ELF-1 (cell line): ENCODE measurements around the gene CLEC12A.
"Not testable (repeated sequence)": the region's sequence is repeated elsewhere in the genome, so short reads cannot be mapped to it uniquely, and the experiment has no call there.

Source experiments
- DNase-seq: peaks from one replicate; pipeline ENCODE4 v3.0.0-alpha.2; 2016; ENCODE audit warnings: low read depth, low spot score

Gene CLEC12A

DNA sequence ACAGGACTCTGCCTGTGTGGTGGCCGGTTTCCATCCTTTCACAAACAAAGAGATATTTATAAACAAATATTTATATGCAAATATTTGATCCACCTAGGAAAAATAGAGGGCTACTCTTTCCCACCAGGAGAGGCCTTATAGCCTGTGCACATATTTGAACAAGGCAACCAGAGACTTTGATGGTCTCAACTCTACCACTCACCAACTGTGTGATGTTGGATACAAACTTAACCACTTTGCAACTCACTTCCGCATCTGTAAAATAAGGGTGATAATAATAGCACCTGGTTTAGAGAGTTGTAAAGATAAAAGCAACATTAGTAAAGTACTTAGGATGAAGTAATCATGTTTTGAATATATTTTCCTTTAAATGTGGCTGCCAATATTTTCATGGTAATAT lies 1.5 kb upstream of the CLEC12A start:
- DNase-seq, result no peak

DNA sequence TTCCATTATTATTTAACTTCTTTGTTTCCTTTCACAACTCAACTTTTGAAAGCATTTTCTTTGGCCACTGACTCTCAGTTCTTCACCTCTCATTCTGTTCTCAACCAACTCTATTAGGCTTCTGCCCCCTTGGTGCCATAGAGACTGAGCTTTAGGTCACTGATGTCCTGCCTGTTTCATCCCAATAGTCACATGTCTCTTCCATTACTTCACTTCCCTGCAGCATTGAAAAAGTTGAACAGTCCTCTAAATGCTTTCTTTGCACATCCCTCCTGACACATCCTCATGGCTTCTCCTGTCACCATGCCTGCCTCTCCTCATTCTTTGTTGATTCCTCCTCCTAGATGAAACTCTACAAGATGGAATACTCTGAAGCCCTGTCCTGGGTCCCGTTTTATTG lies 2.7 kb downstream of the CLEC12A start:
- DNase-seq, result no peak

DNA sequence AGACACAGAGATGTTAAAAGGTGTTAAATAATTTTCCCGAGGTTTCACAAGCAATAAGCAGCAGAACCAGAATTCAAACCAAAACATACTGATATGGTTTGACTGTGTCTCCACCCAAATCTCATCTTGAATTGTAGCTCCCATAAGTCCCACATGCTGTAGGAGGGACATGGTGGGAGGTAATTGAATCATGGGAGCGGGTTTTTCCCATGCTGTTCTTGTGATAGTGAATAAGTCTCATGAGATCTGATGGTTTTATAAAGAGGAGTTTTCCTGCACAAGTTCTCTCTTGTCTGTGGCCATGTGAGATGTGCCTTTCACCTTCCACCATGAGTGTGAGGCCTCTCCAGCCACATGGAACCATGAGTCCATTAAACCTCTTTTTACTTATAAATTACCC lies 3.5 kb downstream of the CLEC12A start:
- not testable (repeated sequence) for DNase-seq

DNA sequence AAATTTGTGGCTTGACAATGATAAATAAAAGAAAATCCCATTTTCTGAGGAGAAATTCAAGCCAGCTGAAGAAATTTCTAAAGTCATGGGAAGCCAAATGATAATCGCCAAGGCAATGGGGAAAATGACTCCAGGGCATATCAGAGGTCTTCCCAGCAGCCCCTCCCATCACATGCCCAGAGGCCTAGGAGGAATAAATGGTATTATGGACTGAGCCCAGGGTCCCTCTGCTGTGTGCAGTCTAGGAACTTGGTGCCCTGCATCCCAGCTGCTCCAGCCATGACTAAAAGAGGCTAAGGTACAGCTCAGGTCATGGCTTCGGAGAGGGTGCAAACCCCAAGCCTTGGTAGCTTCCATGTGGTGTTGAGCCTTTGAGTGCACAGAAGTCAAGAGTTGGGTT lies 4.4 kb downstream of the CLEC12A start:
- DNase-seq, result no peak

DNA sequence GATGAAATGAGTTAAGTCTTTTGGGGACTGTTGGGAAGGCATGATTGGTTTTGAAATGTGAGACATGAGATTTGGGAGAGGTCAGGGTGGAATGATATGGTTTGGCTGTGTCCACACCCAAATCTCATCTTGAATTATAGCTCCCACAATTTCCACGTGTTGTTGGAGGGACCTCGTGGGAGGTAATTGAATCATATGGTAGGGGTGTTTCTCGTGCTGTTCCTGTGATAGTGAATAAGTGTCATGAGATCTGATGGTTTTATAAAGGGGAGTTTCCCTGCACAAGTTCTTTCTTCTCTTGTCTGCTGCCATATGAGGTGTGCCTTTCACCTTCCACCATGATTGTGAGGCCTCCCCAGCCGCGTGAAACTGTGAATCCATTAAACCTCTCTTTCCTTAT lies 5.4 kb downstream of the CLEC12A start:
- DNase-seq, result not testable (repeated sequence)

DNA sequence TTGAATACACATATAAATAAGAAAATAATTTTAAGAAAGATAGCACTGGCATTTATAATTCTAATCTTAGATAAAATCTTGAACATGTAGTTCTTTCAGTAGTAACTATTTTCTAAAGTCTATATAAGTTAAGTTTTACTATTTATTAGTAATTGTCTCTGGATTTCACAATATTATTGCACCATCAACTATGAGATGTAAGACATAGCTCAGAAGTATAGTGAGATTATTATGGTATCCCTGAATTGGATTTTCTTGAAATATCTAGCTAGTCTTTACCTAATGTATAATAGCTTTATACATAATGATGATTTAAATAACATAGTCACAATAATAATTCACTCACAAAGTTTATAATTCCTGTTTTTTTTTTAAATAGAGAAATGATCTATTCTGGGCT lies 6.7 kb downstream of the CLEC12A start:
- DNase-seq, result no peak

DNA sequence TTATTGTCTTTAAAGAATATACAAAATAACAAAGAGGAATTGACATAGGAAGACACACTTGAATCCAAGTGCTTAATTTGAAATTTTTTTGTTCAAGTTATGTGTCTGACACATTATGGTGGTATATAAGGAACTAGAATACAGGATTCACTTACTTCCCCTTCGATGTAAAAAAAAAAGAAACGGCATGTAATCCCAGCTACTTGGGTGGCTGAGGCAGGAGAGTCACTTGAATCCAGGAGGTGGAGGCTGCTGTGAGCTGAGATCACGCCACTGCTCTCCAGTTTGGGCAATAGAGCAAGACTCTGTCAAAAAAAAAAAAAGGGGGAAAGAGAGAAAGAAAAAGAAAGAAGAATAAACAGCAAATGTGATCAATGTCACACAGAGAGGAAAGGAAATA lies 8.9 kb downstream of the CLEC12A start:
- no peak for DNase-seq

DNA sequence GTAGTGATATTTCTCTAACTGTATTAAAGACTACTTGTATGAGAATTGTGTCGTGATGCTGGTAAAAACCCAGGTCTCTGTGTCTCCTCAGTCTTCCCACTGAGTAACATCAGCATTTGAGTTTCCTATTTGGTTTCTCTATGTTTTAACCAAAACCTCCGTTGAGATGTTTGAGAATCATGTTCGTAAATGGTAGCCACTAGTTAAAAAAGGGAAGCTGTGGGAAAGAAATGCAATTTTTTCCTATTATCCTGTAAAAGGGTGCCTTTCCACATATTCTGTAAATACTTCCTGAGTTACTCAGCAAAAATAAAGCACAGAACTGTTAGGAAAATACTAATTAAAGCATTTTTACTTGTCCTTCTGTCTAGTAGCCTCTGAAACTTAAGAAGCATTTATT lies 20.7 kb downstream of the CLEC12A start:
- no peak for DNase-seq

DNA sequence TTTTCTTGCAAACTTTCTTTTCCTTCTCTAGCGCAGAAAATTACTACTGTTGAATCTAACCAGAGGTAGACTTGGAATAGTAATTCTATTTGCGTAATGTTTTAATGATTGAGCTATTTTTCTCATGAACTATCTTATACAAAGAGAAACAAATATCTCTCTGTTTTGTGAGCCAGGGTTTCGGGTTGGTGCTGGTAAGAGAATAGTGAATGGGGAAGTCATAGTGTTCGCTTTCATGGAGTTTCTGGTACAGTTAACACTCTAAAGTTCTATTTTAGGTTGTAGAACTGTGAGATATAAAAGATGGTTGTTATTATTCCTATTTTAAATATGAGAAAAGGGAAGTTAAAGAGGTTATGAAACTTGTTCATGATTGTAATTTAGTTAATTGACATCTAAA lies 21.1 kb downstream of the CLEC12A start:
- no peak for DNase-seq

DNA sequence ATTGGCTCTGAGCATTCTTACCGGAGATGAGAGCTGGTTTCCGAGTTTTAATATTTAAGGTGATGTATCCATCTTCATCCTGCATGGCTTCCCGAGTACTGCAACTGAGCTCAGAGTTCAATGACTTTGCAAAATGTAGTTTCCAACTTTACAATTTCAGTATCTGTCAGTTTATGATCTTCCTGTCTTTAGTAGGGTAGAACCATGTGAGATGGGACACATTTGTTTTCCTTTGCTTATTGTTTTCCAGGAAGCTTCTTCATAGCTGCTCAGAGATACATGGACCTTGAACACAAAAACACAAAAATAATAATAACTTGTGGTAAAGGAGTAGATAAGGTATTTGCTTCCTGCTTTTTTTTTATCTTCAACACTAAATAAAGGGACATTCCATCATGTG lies 27.8 kb downstream of the CLEC12A start, which contains the start of gene CLEC1B:
CLEC1B (minus strand) TSS at position 106 of the 400 bp plus-strand sequence; CDS start at position 85, 21 bp downstream.
- DNase-seq, result no peak

DNA sequence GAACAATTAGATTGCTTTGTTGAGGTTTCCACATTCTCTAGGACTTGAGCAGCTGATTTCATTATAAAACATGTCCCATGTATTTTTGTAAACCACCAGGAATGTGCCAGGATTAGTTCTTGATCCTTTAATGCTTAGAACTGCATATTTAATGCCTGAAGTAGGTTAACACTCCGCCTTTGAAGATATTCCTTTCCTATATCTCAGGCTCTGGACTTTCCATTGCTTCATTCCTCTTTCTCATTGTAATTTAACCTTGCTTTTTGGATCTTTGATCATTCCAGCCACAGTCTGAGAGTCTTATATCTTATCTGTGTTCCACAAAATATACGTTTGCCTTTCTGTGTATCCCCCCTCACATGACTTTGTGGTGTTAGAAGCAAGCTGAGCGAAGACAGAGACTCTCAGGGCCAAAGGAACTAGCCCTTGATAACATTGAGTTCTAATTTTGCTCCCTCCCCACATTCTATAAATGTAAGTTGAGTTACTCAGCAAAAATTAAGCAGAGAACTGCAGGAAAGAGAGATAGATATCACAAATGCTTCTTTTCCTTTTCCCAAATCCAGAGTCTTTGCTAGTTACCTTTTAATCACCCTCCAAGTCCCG lies 30.1 kb downstream of the CLEC12A start:
- DNase-seq, result peak; percentile 11

DNA sequence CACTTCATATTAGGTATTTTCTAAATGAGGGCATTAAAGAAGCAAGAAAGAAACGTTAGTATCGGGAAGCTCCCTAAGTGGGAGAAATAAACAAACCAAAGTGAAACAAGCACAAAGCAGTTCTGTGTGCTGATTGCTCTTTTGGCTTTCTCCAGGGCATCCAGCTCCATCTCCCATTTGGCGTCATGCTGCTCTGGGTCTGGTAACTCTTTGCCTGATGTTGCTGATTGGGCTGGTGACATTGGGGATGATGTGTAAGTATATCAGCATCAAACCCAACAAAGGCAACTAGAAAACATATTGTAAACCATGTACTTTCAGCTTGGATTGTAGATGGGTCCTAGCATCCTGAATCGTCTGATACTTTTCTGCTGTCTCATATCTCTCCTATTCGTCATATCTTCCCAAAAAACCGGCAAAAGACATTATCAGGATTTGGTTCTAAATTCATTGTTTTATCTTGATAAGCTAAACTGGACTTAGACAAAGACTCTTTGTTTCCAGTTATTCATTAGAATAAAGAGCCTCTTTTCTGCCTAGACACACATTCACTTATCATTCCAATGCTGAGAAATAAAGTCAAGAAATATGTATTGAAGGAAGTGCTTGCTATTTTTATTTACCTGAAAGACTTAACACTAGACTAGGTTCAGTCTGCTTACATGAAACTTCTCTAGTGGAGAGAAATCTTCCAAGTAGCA lies 41.6 kb downstream of the CLEC12A start:
- DNase-seq, result no peak

DNA sequence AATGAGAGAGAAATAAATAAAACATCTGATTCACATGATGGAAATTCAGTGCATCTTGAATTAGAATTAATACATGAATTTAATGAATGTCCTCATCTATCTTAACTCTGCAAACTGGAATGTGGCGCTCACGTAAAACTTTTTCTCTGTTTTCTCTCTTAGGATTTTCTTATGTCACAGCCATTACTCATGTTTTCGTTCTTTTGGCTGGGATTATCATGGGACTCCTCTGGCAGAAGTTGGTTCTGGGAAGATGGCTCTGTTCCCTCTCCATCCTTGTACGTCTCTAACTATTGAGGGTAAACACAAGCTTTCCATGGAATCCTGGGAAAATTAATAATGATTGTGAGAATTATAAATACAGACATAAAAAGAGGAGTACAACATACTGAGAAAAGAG lies 44.2 kb downstream of the CLEC12A start:
- DNase-seq, result no peak

DNA sequence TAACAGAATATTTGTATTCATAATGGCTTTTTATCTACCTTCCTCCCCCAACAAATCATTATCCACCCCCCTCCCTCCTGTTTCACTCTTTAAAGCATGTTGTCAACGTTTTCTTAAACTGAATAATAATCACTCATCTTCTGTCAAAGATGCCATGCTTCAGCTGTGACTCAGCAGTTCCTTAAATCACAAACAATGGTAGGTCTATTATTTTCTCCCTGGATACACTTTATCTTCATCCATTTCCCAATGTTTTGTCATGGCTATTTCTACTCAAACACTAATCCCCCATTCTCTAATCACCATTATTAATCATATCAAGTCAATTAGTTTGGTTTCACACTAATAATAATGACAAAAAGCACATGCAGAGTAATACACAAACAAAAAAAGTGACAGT lies 45.7 kb downstream of the CLEC12A start:
- DNase-seq, result no peak

DNA sequence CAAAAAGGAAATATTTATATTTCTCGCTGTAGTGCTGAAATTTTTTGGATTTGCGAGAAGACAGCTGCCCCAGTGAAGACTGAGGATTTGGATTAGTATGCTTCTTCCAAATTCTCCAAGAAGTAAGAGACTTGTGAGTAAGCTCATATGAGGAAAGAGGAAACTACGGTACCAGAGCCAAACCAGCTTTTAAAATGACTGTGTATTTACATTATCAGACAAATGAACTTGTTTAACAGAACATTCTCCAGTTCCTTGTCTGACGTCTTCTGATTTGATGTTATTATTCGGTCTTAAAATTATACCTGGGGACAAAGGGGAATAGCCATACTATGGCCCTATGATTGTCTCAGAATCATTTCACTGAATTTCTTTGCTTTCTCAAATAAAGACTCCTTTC lies 47.2 kb downstream of the CLEC12A start:
- DNase-seq, result no peak

DNA sequence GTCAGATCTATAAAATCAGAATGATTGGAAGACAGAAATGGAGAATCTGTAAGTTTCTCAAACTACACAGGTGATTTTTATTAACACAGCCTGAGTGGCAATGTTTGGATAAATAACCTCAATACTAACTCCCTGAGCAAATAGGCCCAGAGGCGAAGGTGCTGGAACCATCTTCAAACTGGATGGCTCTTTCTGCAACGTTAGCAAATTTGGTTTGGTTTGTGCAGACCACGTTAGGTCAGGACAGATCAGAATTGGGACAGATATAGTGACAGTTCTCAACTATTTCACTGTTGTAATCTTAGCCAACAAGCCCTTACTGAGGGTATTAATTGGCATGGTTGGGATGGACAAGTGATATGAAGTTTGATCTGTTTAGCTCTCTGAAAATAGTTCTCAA lies 50.1 kb downstream of the CLEC12A start:
- DNase-seq, result no peak

DNA sequence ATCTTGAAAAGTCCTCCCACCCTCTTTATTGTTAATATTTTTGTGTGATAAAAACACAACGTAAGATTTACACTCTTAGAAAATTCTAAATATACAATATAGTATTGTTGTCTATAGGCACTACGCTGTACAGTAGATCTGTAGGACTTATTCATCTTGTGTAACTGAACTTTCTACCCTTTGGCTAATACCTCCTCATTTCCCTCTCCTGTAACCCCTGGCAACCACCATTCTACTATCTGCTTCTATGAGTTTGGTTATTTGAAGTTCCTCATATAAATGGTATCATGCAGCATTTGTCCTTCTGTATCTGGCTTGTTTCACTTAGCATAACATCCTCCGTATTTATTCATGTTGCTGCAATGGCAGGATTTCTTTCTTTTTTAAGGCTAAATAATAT lies 54.0 kb downstream of the CLEC12A start:
- DNase-seq, result no peak

DNA sequence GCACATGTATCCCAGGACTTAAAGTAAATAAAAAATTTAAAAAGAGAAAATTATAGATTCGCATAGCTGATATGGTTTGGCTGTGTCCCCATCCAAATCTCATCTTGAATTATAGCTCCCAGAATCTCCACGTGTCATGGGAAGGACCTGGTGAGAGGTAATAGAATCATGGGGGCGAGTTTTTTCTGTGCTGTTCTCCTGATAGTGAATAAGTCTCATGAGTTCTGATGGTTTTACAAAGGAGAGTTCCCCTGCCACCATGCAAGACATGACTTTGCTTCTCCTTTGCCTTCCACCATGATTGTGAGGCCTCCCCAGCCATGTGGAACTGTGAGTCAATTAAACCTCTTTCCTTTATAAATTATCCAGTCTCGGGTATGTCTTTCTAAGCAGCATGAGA lies 55.5 kb downstream of the CLEC12A start:
- not testable (repeated sequence) for DNase-seq

DNA sequence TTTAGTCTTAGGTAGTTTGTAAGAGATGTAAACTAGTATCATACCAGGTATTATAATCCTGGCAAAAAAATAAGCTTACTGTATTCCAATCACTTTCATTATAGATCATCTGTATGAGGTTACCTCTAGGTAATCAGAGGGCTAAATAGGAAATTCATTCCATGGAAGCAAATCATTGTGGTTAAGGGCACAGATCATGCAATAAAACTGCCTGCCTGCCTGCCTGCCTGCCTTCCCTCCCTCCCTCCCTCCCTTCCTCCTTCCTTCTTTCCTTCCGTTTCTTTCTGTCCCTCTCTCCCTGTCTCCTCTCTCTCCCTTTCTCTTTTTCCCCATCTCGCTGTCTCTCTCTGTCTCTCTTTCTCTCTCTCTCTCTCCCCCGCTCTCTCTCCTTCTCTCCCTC lies 56.1 kb downstream of the CLEC12A start:
- no peak for DNase-seq

DNA sequence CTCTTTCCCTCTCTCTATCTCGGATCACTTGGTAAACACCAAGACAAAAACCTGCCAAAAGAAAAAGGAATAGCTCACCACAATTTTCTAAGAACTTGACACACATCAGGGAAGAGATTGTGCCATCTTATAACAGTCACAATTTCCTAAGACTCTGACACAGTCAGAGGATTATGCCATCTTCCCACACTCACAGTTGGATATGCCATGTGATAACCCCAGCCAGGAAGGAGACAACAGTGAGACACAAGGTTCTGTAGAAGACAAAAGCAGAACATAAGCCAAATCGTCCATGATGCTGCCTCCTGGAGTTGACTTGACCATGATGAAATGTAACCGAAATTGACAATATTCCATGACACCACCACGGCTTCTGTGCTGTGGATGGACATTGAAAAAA lies 56.5 kb downstream of the CLEC12A start:
- no peak for DNase-seq

DNA sequence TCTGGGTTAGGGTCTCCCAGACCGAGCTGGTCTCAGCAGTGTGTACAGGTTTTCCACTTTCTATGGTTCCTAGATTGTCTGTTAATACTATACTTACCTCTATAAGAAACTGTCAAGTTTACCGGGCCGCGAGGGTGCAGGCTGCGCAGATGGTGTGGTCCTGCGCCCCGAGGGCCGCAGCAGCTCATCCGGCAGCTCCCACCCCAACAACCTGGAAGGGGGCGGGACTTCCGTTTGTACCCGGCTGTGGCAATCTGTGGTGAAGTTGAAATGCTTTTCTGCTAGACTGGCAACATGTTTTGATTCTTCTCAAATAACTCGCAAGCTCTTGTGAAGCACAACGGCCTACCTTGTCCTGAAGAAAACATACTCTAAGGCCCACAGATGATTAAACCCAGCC lies 59.2 kb downstream of the CLEC12A start, which contains the start of gene CLEC9A:
CLEC9A (plus strand) TSS at position 237 of the 400 bp plus-strand sequence. CDS start 22,006 bp downstream, outside the sequence.
- peak; percentile 6 for DNase-seq

DNA sequence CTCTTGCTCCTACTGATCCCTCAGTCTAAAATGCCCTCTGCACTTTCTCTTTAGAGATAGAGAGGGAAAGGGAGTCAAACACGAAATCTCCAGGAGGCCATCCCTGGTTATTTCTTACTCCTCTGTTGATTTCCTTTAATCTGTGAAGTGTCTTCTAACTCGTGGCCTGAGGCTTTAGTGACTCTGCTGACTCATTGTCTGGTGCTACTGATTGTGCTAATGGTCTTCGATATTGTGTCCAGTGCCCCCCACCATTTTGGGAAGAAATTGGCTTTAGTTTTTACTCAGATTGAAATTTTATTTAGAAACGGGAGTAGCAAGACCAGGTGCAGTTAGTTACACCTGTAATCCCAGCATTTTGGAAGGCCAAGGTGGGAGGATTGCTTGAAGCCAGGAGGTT lies 60.1 kb downstream of the CLEC12A start:
- peak; percentile 12 for DNase-seq

DNA sequence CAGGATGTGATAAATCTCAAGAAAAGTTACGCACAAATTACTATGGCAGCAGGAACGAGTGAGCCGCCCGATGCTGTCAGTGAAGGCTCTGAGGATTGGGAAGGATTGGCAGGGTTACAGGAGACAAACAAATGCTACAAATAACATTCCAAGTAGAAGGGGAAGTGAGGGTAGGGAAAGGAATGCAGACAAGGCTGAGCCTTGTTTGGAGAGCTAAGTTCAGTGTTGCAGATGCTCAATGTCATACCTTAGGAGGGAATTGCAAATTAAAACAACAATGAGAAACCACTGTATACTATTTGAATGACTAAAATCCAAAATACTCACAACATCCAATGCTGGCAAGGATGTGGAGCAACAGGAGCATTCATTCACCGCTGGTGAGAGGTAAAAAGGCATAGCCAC lies 60.6 kb downstream of the CLEC12A start:
- DNase-seq, result peak; percentile 15
